Measurements from ENCODE around the gene CYSTM1.
A peak's percentile ranks its signal among the peaks of the same experiment; 100 is the strongest.

The CYSTM1 gene

GRCh38 chr5:140261403-140262171, 86.6 kb downstream of the CYSTM1 start:
- Histone ChIP-seq H3K9me3 (ENCODE audit: control insufficient read depth in 2 of 2, low read length in 2 of 2) (no peaks in the 10 kb centered on the region), H3K9ac (ENCODE audit: low read depth in 1 of 2, low read length in 2 of 2) (peak overlapping the region in 1 of 2 donors; percentile 49), H3K36me3 (ENCODE audit: control insufficient read depth in 2 of 2, insufficient read depth in 2 of 2, low read length in 2 of 2) (peaks cover 0 to 4% of the 10 kb centered on the region in 2 donors), H3K4me3 (ENCODE audit: low read length in 2 of 2) (no peak overlapping the region), H3K4me1 (ENCODE audit: control insufficient read depth in 2 of 2, insufficient read depth in 2 of 2, low read length in 2 of 2) (peaks cover 21 to 29% of the 10 kb centered on the region in 2 donors), H3K27ac (ENCODE audit: low read depth in 2 of 2, low read length in 2 of 2) (peak overlapping the region; percentile 82 to 91), H3K27me3 (ENCODE audit: control insufficient read depth in 2 of 2, insufficient read depth in 2 of 2, low read length in 2 of 2) (no peaks in the 10 kb centered on the region)

GRCh38 chr5:140262221-140262620, 87.2 kb downstream of the CYSTM1 start:
- peaks cover 21 to 29% of the 10 kb centered on the region in 2 donors for H3K4me1 ChIP-seq (ENCODE audit: control insufficient read depth in 2 of 2, insufficient read depth in 2 of 2, low read length in 2 of 2)
- H3K9ac ChIP-seq (ENCODE audit: low read depth in 1 of 2, low read length in 2 of 2) = peak overlapping the region in 1 of 2 donors; percentile 49
- H3K9me3 ChIP-seq (ENCODE audit: control insufficient read depth in 2 of 2, low read length in 2 of 2) = no peaks in the 10 kb centered on the region
- H3K36me3 ChIP-seq (ENCODE audit: control insufficient read depth in 2 of 2, insufficient read depth in 2 of 2, low read length in 2 of 2) = peaks cover 0 to 4% of the 10 kb centered on the region in 2 donors
- H3K4me3 ChIP-seq (ENCODE audit: low read length in 2 of 2) = no peak overlapping the region
- H3K27ac ChIP-seq (ENCODE audit: low read depth in 2 of 2, low read length in 2 of 2) = peak overlapping the region; percentile 82 to 91
- H3K27me3 ChIP-seq (ENCODE audit: control insufficient read depth in 2 of 2, insufficient read depth in 2 of 2, low read length in 2 of 2) = no peaks in the 10 kb centered on the region

- H3K27ac ChIP-seq (ENCODE audit: low read depth in 2 of 2, low read length in 2 of 2) = no peak overlapping the region
- H3K4me1 ChIP-seq (ENCODE audit: control insufficient read depth in 2 of 2, insufficient read depth in 2 of 2, low read length in 2 of 2) = peaks cover 21 to 29% of the 10 kb centered on the region in 2 donors
Observed at GRCh38 chr5:140262839-140263238, 87.9 kb downstream of the CYSTM1 start.

GRCh38 chr5:140265845-140266244, 90.9 kb downstream of the CYSTM1 start:
- Histone ChIP-seq H3K27me3 (ENCODE audit: control insufficient read depth in 2 of 2, insufficient read depth in 2 of 2, low read length in 2 of 2) (no peaks in the 10 kb centered on the region), H3K9me3 (ENCODE audit: control insufficient read depth in 2 of 2, low read length in 2 of 2) (no peaks in the 10 kb centered on the region), H3K9ac (ENCODE audit: low read depth in 1 of 2, low read length in 2 of 2) (no peak overlapping the region), H3K4me3 (ENCODE audit: low read length in 2 of 2) (no peak overlapping the region), H3K4me1 (ENCODE audit: control insufficient read depth in 2 of 2, insufficient read depth in 2 of 2, low read length in 2 of 2) (peaks cover 11 to 18% of the 10 kb centered on the region in 2 donors), H3K36me3 (ENCODE audit: control insufficient read depth in 2 of 2, insufficient read depth in 2 of 2, low read length in 2 of 2) (no peaks in the 10 kb centered on the region), H3K27ac (ENCODE audit: low read depth in 2 of 2, low read length in 2 of 2) (no peak overlapping the region)

More at GRCh38 chr5:140262839-140263238, 87.9 kb downstream of the CYSTM1 start:
- H3K9me3 ChIP-seq (ENCODE audit: control insufficient read depth in 2 of 2, low read length in 2 of 2) = no peaks in the 10 kb centered on the region
- peaks cover 0 to 4% of the 10 kb centered on the region in 2 donors for H3K36me3 ChIP-seq (ENCODE audit: control insufficient read depth in 2 of 2, insufficient read depth in 2 of 2, low read length in 2 of 2)
- no peak overlapping the region for H3K4me3 ChIP-seq (ENCODE audit: low read length in 2 of 2)
- no peaks in the 10 kb centered on the region for H3K27me3 ChIP-seq (ENCODE audit: control insufficient read depth in 2 of 2, insufficient read depth in 2 of 2, low read length in 2 of 2)
- no peak overlapping the region for H3K9ac ChIP-seq (ENCODE audit: low read depth in 1 of 2, low read length in 2 of 2)

GRCh38 chr5:140266471-140267200, 91.6 kb downstream of the CYSTM1 start:
- peaks cover 9 to 12% of the 10 kb centered on the region in 2 donors for H3K4me1 ChIP-seq (ENCODE audit: control insufficient read depth in 2 of 2, insufficient read depth in 2 of 2, low read length in 2 of 2)
- no peak overlapping the region for H3K4me3 ChIP-seq (ENCODE audit: low read length in 2 of 2)
- no peaks in the 10 kb centered on the region for H3K36me3 ChIP-seq (ENCODE audit: control insufficient read depth in 2 of 2, insufficient read depth in 2 of 2, low read length in 2 of 2)
- no peak overlapping the region for H3K27ac ChIP-seq (ENCODE audit: low read depth in 2 of 2, low read length in 2 of 2)
- no peak overlapping the region for H3K9ac ChIP-seq (ENCODE audit: low read depth in 1 of 2, low read length in 2 of 2)
- H3K9me3 ChIP-seq (ENCODE audit: control insufficient read depth in 2 of 2, low read length in 2 of 2) = no peaks in the 10 kb centered on the region
- no peaks in the 10 kb centered on the region for H3K27me3 ChIP-seq (ENCODE audit: control insufficient read depth in 2 of 2, insufficient read depth in 2 of 2, low read length in 2 of 2)

GRCh38 chr5:140267201-140267540, 92.2 kb downstream of the CYSTM1 start:
- Histone ChIP-seq H3K9ac (ENCODE audit: low read depth in 1 of 2, low read length in 2 of 2) (no peak overlapping the region), H3K9me3 (ENCODE audit: control insufficient read depth in 2 of 2, low read length in 2 of 2) (no peaks in the 10 kb centered on the region), H3K27me3 (ENCODE audit: control insufficient read depth in 2 of 2, insufficient read depth in 2 of 2, low read length in 2 of 2) (no peaks in the 10 kb centered on the region), H3K36me3 (ENCODE audit: control insufficient read depth in 2 of 2, insufficient read depth in 2 of 2, low read length in 2 of 2) (no peaks in the 10 kb centered on the region), H3K27ac (ENCODE audit: low read depth in 2 of 2, low read length in 2 of 2) (no peak overlapping the region), H3K4me1 (ENCODE audit: control insufficient read depth in 2 of 2, insufficient read depth in 2 of 2, low read length in 2 of 2) (peaks cover 4 to 7% of the 10 kb centered on the region in 2 donors), H3K4me3 (ENCODE audit: low read length in 2 of 2) (no peak overlapping the region)

GRCh38 chr5:140267559-140268018, 92.6 kb downstream of the CYSTM1 start:
- Histone ChIP-seq H3K4me3 (ENCODE audit: low read length in 2 of 2) (no peak overlapping the region), H3K4me1 (ENCODE audit: control insufficient read depth in 2 of 2, insufficient read depth in 2 of 2, low read length in 2 of 2) (peaks cover 0 to 3% of the 10 kb centered on the region in 2 donors), H3K9me3 (ENCODE audit: control insufficient read depth in 2 of 2, low read length in 2 of 2) (no peaks in the 10 kb centered on the region), H3K9ac (ENCODE audit: low read depth in 1 of 2, low read length in 2 of 2) (no peak overlapping the region), H3K36me3 (ENCODE audit: control insufficient read depth in 2 of 2, insufficient read depth in 2 of 2, low read length in 2 of 2) (no peaks in the 10 kb centered on the region), H3K27me3 (ENCODE audit: control insufficient read depth in 2 of 2, insufficient read depth in 2 of 2, low read length in 2 of 2) (no peaks in the 10 kb centered on the region), H3K27ac (ENCODE audit: low read depth in 2 of 2, low read length in 2 of 2) (no peak overlapping the region)

- Histone ChIP-seq H3K36me3 (ENCODE audit: control insufficient read depth in 2 of 2, insufficient read depth in 2 of 2, low read length in 2 of 2) (peaks cover 0 to 3% of the 10 kb centered on the region in 2 donors), H3K27ac (ENCODE audit: low read depth in 2 of 2, low read length in 2 of 2) (peak overlapping the region; percentile 18 to 64), H3K4me3 (ENCODE audit: low read length in 2 of 2) (no peak overlapping the region), H3K9ac (ENCODE audit: low read depth in 1 of 2, low read length in 2 of 2) (no peak overlapping the region), H3K4me1 (ENCODE audit: control insufficient read depth in 2 of 2, insufficient read depth in 2 of 2, low read length in 2 of 2) (peaks cover 0 to 3% of the 10 kb centered on the region in 2 donors), H3K27me3 (ENCODE audit: control insufficient read depth in 2 of 2, insufficient read depth in 2 of 2, low read length in 2 of 2) (no peaks in the 10 kb centered on the region), H3K9me3 (ENCODE audit: control insufficient read depth in 2 of 2, low read length in 2 of 2) (no peaks in the 10 kb centered on the region)
Observed at GRCh38 chr5:140270008-140270407, 95.0 kb downstream of the CYSTM1 start.

- no peaks in the 10 kb centered on the region for H3K27me3 ChIP-seq (ENCODE audit: control insufficient read depth in 2 of 2, insufficient read depth in 2 of 2, low read length in 2 of 2)
- peaks cover 0 to 3% of the 10 kb centered on the region in 2 donors for H3K36me3 ChIP-seq (ENCODE audit: control insufficient read depth in 2 of 2, insufficient read depth in 2 of 2, low read length in 2 of 2)
- H3K9me3 ChIP-seq (ENCODE audit: control insufficient read depth in 2 of 2, low read length in 2 of 2) = no peaks in the 10 kb centered on the region
- no peak overlapping the region for H3K27ac ChIP-seq (ENCODE audit: low read depth in 2 of 2, low read length in 2 of 2)
- H3K4me3 ChIP-seq (ENCODE audit: low read length in 2 of 2) = no peak overlapping the region
- no peak overlapping the region for H3K9ac ChIP-seq (ENCODE audit: low read depth in 1 of 2, low read length in 2 of 2)
- peaks cover 0 to 3% of the 10 kb centered on the region in 2 donors for H3K4me1 ChIP-seq (ENCODE audit: control insufficient read depth in 2 of 2, insufficient read depth in 2 of 2, low read length in 2 of 2)
Observed at GRCh38 chr5:140273401-140273877, 98.5 kb downstream of the CYSTM1 start.

- no peak overlapping the region for H3K4me3 ChIP-seq (ENCODE audit: low read length in 2 of 2)
- H3K9ac ChIP-seq (ENCODE audit: low read depth in 1 of 2, low read length in 2 of 2) = no peak overlapping the region
- H3K4me1 ChIP-seq (ENCODE audit: control insufficient read depth in 2 of 2, insufficient read depth in 2 of 2, low read length in 2 of 2) = no peaks in the 10 kb centered on the region
- H3K27me3 ChIP-seq (ENCODE audit: control insufficient read depth in 2 of 2, insufficient read depth in 2 of 2, low read length in 2 of 2) = no peaks in the 10 kb centered on the region
- peaks cover 0 to 3% of the 10 kb centered on the region in 2 donors for H3K36me3 ChIP-seq (ENCODE audit: control insufficient read depth in 2 of 2, insufficient read depth in 2 of 2, low read length in 2 of 2)
- no peaks in the 10 kb centered on the region for H3K9me3 ChIP-seq (ENCODE audit: control insufficient read depth in 2 of 2, low read length in 2 of 2)
- H3K27ac ChIP-seq (ENCODE audit: low read depth in 2 of 2, low read length in 2 of 2) = no peak overlapping the region
Observed at GRCh38 chr5:140275837-140276236, 100.8 kb downstream of the CYSTM1 start.

All from mucosa of rectum (tissue), 2 donors.